A549 treated with AZD9567 at 1 μM for 4 hours (cell line): ENCODE results near the gene ANO1. TPM values are rescaled to one million over a fixed set of nuclear protein-coding genes. Genes with fewer than 3 reads are reported as not detected.

Experiments used
- total RNA-seq: library from RNA; stranded (reverse); fragments of 200-300 nt; extraction: Qiagen RNA extraction; gene quantifications from 5 replicates; pipeline ENCODE4 v1.2.3, GENCODE V29; 2022; ENCODE audit not compliant: insufficient read depth

Gene ANO1
- total RNA-seq = 1.2 to 1.4 TPM (median 1.3 TPM) in 4 of 5 replicates, not detected in the other

GRCh38 chr11:70078095-70078780 lies at the start of gene ANO1:
Gene ANO1 (plus strand): TSS chr11:70078317. CDS start chr11:70078607, 290 bp downstream.

DNA sequence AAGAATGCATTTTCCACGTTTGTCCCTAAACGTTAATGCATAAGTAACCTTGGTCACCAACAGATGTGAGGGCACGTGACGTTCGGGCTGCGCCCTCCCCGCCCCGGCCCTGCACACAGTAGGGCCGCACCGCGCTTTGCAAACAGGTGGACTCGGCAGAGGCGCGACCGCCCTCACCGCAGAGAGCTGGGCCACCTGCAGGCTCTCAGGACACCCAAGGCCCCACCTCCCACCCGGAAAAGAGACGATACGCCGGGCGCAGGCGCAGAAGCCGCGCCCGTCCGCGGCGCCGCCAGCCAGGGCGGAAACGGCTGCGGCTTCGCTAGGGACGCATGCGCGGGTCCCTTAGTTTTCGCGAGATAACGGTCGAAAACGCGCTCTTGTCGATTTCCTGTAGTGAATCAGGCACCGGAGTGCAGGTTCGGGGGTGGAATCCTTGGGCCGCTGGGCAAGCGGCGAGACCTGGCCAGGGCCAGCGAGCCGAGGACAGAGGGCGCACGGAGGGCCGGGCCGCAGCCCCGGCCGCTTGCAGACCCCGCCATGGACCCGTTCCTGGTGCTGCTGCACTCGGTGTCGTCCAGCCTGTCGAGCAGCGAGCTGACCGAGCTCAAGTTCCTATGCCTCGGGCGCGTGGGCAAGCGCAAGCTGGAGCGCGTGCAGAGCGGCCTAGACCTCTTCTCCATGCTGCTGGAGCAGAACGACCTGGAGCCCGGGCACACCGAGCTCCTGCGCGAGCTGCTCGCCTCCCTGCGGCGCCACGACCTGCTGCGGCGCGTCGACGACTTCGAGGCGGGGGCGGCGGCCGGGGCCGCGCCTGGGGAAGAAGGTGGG lies 125.0 kb downstream of the ANO1 start, which contains the start of gene FADD:
Gene FADD, plus strand, starts transcription at position 377 of the 831 bp plus-strand sequence. Its CDS starts 164 bp downstream, at position 541.

Other genes with a start within 250 kb of the ANO1 start
- 57.8 to 70.6 TPM (median 66.3 TPM) in 5 replicates for gene FADD, start 125.0 kb downstream of the ANO1 start, total RNA-seq
- 26.8 to 38.4 TPM (median 31.4 TPM) in 5 replicates for gene PPFIA1, start 192.4 kb downstream of the ANO1 start, total RNA-seq